ENCODE measurements around the gene PTPN14. TPM values are rescaled to one million over a fixed set of nuclear protein-coding genes. Genes with fewer than 3 reads are reported as not detected.

The PTPN14 gene
- total RNA-seq, 1 experiment from 2014 or later, result 39.1 TPM

GRCh38 chr1:214301526-214301925 is 249.9 kb downstream of the PTPN14 start:
- Histone ChIP-seq H3K27ac (no peak overlapping the region), H3K27me3 (replicated peaks) (no peaks in the 10 kb centered on the region), H3K9me3 (replicated peaks) (no peaks in the 10 kb centered on the region), H3K36me3 (peaks cover 3% of the 10 kb centered on the region; the same call in 1 of the 2 replicates), H3K4me3 (no peak overlapping the region), H3K4me1 (replicated peaks) (peaks cover 16% of the 10 kb centered on the region)
- no peak for DNase-seq (ENCODE audit: low read depth in 1 of 2, low spot score in 2 of 2)

- Histone ChIP-seq H3K4me1 (replicated peaks) (peaks cover 22% of the 10 kb centered on the region), H3K27me3 (replicated peaks) (no peaks in the 10 kb centered on the region), H3K36me3 (0 out of 2 replicates have a peak, but pooled peaks cover 3% of the 10 kb centered on the region), H3K27ac (no peak overlapping the region), H3K4me3 (no peak overlapping the region), H3K9me3 (replicated peaks) (no peaks in the 10 kb centered on the region)
- no peak for DNase-seq (ENCODE audit: low read depth in 1 of 2, low spot score in 2 of 2)
These were observed 251.1 kb downstream of the PTPN14 start for GRCh38 chr1:214300149-214300780.

Other genes starting within 250 kb of the PTPN14 start
- 182 and 192 TPM in 2 replicates for gene CENPF, start 51.6 kb upstream of the PTPN14 start, total RNA-seq (2014; rRNA removed; shearing (Covaris generic))

Data from SJSA1 (cell line).